BE2C (cell line): ENCODE results near the gene MED6.

Experiments
- DNase-seq: peaks from one replicate; pipeline ENCODE4 v3.0.0-alpha.2; 2020
- H3K27me3 ChIP-seq: fragments of 250-450 bp; sonication (Bioruptor Pico); 2 replicates; pipeline ENCODE4 v1.5.1; 2020; ENCODE audit warnings: mild to moderate bottlenecking
- H3K36me3 ChIP-seq: fragments of 250-450 bp; sonication (Bioruptor Pico); 2 replicates; pipeline ENCODE4 v1.5.1; 2020; ENCODE audit warnings: mild to moderate bottlenecking
- H3K4me1 ChIP-seq: fragments of 250-450 bp; sonication (Bioruptor Pico); 2 replicates; pipeline ENCODE4 v1.5.1; 2020
- H3K4me3 ChIP-seq: 2 replicates; pipeline ENCODE4 v1.5.1; 2011; ENCODE audit warnings: low read depth, low read length
- H3K9me3 ChIP-seq: fragments of 250-450 bp; sonication (Bioruptor Pico); 2 replicates; pipeline ENCODE4 v1.5.1; 2020
- TF ChIP-seq, protein P1 (sequence below): IDR thresholded peaks from 2 replicates; pipeline ENCODE4 v1.5.1; 2012; ENCODE audit warnings: mild to moderate bottlenecking, low read depth, low read length

The MED6 gene

DNA sequence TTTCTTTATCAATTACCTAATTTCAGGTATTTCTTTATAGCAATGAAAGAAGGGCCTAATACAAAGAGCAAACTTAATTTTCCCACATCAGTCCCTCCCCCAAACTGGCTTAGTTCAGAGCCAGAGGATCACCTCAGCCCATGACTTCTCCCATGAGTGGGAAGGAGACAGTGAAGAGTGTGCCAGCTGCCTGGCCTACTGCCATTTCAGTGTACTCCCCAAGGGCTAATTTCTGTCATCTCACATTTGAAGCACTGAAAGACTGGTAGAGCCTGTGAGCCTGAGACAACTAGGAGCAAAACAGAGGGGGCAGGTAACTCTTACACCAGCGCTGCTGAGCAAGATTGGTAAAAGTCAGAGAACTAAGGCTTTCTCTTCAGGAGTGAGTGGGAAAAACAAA, 36.6 kb downstream of the MED6 start:
- Histone ChIP-seq H3K9me3 (peaks cover 2% of the 10 kb centered on the region), H3K4me3 (no peak overlapping the region), H3K4me1 (no peaks in the 10 kb centered on the region), H3K27me3 (no peaks in the 10 kb centered on the region), H3K36me3 (peaks cover 18% of the 10 kb centered on the region)
- TF ChIP-seq, protein P1, sequence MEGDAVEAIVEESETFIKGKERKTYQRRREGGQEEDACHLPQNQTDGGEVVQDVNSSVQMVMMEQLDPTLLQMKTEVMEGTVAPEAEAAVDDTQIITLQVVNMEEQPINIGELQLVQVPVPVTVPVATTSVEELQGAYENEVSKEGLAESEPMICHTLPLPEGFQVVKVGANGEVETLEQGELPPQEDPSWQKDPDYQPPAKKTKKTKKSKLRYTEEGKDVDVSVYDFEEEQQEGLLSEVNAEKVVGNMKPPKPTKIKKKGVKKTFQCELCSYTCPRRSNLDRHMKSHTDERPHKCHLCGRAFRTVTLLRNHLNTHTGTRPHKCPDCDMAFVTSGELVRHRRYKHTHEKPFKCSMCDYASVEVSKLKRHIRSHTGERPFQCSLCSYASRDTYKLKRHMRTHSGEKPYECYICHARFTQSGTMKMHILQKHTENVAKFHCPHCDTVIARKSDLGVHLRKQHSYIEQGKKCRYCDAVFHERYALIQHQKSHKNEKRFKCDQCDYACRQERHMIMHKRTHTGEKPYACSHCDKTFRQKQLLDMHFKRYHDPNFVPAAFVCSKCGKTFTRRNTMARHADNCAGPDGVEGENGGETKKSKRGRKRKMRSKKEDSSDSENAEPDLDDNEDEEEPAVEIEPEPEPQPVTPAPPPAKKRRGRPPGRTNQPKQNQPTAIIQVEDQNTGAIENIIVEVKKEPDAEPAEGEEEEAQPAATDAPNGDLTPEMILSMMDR = no peak
- no peak for DNase-seq

- TF ChIP-seq, protein P1 = no peak
- DNase-seq = no peak
- H3K36me3 ChIP-seq = peaks cover 18% of the 10 kb centered on the region
- peaks cover 2% of the 10 kb centered on the region for H3K9me3 ChIP-seq
- no peaks in the 10 kb centered on the region for H3K4me1 ChIP-seq
- no peaks in the 10 kb centered on the region for H3K27me3 ChIP-seq
- no peak overlapping the region for H3K4me3 ChIP-seq
Observed at GRCh38 chr14:70563417-70563816, 37.0 kb downstream of the MED6 start.

- TF ChIP-seq, protein P1 = no peak
- no peak overlapping the region for H3K4me3 ChIP-seq
- no peaks in the 10 kb centered on the region for H3K27me3 ChIP-seq
- DNase-seq = no peak
- H3K9me3 ChIP-seq = no peaks in the 10 kb centered on the region; the same call in 1 of the 2 replicates
- H3K36me3 ChIP-seq = peaks cover 13% of the 10 kb centered on the region
- H3K4me1 ChIP-seq = no peaks in the 10 kb centered on the region
Observed at GRCh38 chr14:70558356-70558755, 42.1 kb downstream of the MED6 start.

DNA sequence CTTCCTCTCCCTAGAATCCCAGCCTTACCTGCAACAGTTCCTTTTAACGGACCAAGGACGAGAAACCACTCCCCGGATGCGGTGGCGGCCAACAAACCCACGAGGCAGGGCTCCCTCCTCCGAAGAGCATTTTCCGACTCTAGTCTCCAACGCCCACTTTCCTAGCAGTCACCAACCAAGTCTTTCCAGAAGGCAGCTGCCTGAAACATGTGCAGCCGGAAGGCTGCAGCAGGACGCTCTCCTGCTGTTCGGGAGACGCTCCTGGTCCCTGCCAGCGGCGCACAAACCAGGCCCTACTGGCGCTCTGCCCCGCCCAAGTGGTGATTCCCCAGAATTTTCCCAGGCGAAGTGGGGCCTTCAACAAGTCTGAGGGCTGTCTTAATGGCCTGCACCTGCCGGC, 44.6 kb downstream of the MED6 start:
- H3K36me3 ChIP-seq = no peaks in the 10 kb centered on the region; the same call in none of the 2 replicates
- TF ChIP-seq, protein P1 = no peak
- no peak for DNase-seq
- no peaks in the 10 kb centered on the region for H3K27me3 ChIP-seq
- H3K4me3 ChIP-seq = no peak overlapping the region
- H3K9me3 ChIP-seq = no peaks in the 10 kb centered on the region
- no peaks in the 10 kb centered on the region for H3K4me1 ChIP-seq

DNA sequence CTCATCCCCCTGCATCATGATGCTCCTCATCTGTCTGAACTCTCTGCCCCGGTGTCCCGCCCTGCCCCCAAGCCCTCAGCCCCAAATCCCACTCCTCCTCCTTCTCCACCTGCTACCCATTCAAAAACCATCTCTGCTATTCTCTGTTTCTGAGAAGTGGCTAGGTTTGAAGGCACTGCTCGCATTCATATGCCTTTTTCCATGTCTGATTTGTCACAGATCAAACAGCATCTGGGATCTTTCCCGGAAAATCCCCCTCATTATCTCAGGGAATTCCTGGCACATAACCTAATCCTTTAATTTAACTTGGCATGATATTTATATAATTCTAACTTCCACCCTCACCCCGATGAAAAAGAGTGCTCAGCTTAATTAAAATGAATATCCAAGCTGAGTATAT, 62.4 kb downstream of the MED6 start:
- DNase-seq = no peak
- Histone ChIP-seq H3K27me3 (no peaks in the 10 kb centered on the region), H3K4me3 (no peak overlapping the region), H3K4me1 (peaks cover 3% of the 10 kb centered on the region; the same call in 1 of the 2 replicates), H3K36me3 (no peaks in the 10 kb centered on the region), H3K9me3 (no peaks in the 10 kb centered on the region)
- TF ChIP-seq, protein P1 = no peak

DNA sequence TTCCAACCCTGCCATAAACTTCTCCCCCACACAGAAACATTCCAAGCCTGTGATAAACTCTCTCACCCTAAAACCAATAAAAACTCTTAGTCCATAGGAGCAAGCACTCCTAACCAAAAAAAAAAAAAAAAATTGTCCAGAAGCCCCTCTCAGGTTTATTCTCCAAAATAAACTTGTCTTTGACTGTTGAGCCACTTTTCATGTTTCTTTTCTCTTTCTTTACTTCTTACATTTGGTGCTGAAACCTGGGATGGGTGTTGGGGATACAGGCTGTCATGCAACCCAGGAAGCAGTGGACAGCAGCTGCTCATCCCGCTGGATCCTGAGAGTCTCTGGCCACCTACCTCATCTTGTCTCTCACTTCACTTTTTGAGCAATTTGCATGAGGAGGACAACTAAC, 63.6 kb downstream of the MED6 start:
- Histone ChIP-seq H3K4me3 (no peak overlapping the region), H3K27me3 (no peaks in the 10 kb centered on the region), H3K4me1 (peaks cover 3% of the 10 kb centered on the region; the same call in 1 of the 2 replicates), H3K9me3 (no peaks in the 10 kb centered on the region), H3K36me3 (no peaks in the 10 kb centered on the region)
- TF ChIP-seq, protein P1 = no peak
- no peak for DNase-seq
